NOMO-1 treated with DMSO at 0.1 percent for 48 hours (cell line): ENCODE results near the gene BRINP2.

ENCODE experiments used
- DNase-seq: peaks from one replicate; lab custom pipeline; 2025; ENCODE audit not compliant: unreplicated experiment; lab: John Stamatoyannopoulos, UW

BRINP2 gene

DNA sequence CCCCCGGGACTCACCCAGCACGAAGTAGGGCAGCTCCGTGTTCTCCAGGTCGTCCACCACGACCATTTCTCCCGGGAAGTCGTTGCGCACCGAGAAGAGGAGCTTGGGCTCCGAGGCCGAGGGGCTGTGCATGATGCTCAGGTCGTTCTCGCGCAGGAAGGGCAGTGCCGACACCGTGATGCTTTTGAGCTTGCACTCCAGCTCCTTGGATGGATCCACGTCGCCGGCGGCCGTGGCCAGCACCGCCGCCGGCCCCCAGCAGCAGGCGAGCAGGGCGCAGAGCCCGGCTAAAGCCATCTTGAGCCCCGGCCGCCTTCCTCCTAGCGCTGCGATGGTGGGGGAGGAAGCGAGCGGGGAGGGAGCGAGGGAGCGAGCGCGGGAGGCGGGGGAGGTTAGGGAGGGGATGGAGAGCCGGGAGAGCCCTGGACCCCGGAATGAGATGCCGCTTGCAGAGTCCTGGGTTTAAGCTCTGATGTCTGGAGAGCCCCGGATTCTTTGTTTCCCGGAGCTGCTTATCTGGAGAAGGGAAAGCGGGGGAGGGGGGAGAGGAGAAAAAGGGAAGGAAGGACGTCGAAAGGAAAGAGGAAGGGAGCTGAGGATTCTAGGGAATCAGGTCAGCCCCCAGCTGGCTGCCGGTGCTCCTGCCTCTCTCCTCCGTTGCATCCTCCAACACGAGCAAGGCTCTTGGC is 6.2 kb upstream of the BRINP2 start, which contains the start of gene ASTN1:
TSS of gene ASTN1 (minus strand) at position 333 of the 689 bp plus-strand sequence. CDS start at position 297, 36 bp downstream.
- DNase-seq, result no peak

DNA sequence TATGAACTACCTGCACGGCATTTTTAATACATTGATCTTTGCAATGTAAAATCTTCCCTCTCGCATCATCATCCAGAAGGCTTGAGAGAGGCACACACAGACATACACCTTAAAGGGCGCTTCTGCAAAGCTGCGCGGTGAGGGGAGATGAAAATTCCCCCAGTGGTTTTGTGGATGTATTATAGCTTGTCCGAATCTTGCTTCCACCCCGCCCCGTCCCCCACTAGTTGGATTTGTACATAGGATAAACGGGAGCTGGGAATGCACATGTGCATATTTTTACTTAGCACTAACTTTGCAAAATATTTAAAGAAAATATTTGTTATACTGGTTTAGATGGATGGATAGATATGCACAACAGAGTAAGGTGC is 5.7 kb upstream of the BRINP2 start:
- no peak for DNase-seq

DNA sequence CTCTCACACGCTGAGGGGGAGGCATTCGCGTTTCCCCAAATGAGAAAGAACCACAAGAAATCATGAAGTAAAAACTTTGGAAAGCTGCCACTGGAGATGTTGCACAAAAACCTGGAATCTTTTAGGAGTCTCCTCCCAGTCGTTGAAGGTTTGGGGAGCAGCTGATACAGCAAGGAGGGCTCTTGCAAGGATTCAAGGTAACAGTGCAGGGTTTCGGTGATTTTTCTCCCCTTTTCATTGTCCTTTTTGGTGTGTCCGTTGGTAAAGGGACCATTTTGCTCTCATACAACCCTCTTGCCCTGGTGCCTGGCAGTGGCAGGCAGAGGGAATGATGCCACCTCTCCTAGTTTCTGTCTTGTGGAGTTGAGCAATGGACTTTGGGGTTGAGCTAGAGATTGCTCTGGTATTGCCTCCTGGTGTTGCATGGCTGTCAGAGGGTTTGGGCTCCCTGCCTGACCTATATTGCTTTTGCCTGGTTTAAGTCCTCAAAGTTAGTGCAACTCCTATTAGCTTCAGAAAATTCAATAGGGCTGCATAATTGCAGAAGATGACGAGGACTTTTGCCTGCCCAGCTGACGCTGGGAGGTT is 872 bp downstream of the BRINP2 start:
- DNase-seq, result no peak

DNA sequence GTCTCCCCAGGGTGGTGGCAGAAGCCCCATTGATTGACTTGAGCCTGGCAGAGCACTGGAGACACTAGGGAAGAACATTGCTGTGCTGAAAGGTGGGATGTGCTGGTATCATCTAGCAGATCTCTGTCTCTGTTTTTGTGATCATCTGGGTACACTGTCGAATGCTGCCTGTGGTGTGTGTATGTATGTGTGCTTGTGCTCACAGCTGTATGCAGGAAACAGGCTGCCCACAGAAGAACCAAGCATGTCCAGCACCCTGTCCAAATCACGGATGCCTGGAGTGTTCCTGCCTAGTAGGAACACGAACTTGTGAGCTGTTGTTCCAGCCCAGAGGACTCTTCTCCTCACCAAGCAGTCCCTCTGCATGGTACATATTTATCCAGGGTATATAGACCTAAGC is 1.5 kb downstream of the BRINP2 start:
- DNase-seq, result no peak

DNA sequence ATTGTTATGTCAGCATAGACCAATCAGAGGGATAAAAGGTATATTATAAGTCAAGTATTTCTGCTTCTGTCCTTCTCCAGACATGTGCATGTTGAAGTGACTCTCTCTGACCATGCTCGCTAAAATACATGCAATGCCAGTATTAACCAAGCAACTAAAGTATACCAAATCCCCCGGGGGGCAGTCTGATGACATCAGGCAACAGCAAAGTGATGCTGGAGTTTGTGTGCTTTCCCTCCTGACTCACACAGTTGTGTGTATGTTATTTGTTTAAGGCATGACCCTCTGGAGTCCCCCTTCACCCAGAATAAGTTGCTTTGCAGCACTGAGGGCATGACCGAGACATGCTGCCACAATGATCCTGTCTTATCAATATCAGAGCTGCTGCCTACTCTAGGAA is 2.1 kb downstream of the BRINP2 start:
- no peak for DNase-seq

DNA sequence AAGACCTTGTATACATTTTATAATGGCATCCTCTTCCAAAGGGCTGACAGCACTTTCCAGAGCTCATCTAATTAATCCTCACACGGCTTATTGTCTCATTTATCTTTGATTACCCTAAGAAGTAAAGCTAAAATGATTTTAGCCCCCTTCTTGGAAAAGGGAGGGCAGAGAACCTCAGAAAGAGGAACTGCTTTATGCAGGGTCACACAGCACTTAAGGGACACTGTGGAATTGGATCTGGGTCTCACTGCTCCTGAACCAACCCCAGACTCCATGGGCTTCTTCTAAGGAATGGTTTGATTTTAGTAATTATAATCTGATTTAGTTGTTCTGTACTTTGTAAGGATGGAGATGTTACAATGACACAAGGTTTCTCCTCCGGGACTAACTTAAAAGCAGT is 3.2 kb downstream of the BRINP2 start:
- no peak for DNase-seq

DNA sequence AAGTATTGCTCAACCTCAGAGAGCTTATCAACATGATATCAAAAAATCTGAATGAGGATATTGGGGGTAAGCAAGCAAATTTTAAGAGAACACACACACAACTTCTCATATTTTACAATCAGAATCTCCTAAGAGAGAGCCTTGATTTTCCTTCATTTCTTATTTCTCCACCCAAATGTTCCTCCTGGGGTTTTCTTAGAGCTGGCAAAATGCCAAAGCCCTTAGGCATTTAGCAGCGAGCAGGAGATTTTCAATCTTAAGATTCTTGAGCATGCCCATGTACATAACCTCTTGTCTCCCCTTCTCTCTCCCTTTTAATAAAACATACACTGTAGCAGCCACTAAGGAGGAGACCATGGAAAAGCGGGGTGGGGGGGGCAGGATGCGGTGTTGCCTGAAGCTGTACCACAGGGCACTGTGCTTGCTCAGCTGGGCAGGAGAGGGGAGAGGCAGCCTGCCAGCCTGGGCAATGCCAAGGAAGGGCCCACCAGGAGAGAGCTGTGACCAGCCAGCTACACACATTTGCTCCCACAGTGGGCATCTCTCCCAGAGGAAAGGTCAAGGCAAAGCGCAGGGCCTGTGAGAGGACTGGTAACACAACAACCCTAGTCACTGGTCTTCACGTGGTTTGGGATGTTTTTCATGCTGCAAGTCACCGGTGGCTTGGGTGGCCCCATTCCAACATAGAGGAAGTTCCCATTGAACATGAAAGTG is 4.3 kb downstream of the BRINP2 start:
- DNase-seq, result no peak

DNA sequence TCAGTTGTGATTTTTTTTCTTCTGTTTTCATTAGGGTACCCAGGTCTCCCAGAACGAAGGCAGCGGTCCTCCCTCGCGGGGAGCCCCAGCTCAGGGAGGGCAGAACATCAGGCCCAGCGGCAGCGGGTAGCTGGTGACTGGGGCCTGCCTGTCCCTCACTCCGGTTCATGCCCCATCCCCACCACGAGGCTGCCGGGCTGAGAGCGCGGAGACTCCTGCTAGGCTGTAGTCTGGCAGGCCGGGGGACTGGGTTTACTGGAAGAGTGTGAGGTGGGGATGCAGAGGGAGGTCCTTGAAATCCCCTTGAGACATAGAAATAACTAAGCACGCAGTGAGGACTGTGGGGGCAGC is 10.5 kb downstream of the BRINP2 start:
- DNase-seq, result no peak

DNA sequence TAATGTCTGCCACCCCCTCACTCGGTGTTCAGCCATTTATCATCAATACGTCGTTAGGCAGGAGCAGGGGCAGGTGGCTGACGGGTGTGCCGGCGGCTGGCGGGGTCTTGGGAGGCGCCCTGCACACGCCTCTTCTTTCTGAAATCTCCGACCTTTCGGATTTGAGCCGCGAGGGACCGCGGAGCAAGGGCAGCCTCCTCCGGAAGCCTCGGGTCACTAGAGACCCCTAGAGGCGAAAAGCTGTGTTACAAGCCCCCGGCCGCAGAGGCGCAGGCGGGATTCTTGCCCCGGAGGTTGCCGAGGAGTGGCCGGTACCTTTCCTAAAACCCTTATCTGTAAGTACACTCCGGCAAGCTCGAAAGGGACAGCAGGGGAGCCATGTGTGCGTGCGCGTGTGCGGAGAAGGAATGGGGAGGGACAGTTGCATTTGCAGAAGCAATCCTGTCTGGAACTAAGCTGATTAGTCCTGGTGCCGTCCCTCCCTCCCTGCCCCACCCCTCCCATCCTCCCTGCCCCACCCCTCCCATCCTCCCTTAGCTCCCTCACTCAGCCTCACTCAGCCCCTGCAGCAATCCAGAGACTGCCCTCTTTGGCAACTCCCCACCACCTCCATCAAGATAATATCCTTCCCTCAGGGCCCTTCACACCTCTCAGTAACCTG is 11.0 kb downstream of the BRINP2 start:
- peak; percentile 39 for DNase-seq

DNA sequence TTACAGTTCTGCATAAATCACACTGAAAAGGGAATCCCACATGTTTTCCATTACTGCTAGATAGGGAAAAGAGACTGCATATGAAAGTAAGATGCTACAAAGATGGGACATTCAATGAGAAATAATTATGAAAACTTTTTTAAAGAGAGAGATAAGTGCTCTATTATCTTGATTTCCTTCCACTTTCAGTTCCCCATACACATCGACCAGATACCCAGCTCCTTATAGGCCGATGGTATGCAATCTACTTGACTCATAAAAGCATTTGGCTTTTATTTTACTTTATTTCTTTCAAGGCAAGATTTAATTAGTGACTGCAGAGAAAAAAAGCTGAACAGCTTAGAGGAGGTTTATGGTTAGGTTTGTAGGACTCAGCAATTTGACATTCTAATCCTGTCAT is 13.1 kb downstream of the BRINP2 start:
- DNase-seq, result peak; percentile 67

DNA sequence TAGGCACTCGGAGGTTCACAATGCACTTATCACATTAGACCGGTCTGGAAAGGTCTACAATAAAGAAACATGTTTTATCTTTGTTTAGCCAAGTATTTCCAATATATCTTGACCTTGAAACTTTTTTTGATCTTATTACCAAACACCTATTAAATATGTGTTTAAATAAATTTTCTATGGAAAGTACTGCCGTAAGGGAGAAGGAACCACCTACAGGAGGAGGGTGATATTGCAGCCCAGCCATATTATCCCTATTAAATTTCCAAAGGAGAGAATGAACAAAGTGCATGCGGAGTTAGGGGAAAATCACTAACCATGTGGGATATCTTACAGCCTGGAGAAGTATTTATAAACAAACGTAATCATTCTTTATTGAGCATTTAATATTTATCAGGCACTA is 14.5 kb downstream of the BRINP2 start:
- DNase-seq, result no peak

DNA sequence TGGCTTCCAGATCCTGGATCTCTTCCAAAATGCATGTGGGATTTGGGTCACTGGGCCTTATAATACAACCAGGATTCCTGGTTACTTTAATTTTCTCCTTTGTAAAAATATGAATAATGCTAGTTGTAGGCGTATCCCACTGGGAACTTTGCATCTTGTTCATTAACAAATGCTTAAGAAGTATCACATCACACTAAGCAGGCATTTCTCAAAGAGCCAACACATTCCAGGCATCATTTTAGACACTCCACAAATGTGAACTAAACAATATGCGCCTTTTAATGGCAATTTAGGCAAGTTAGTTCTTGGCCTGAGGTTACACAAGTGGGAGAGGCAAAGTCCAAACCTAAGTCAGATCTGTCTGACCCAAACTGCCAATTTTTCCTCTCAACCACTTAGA is 15.9 kb downstream of the BRINP2 start:
- no peak for DNase-seq

DNA sequence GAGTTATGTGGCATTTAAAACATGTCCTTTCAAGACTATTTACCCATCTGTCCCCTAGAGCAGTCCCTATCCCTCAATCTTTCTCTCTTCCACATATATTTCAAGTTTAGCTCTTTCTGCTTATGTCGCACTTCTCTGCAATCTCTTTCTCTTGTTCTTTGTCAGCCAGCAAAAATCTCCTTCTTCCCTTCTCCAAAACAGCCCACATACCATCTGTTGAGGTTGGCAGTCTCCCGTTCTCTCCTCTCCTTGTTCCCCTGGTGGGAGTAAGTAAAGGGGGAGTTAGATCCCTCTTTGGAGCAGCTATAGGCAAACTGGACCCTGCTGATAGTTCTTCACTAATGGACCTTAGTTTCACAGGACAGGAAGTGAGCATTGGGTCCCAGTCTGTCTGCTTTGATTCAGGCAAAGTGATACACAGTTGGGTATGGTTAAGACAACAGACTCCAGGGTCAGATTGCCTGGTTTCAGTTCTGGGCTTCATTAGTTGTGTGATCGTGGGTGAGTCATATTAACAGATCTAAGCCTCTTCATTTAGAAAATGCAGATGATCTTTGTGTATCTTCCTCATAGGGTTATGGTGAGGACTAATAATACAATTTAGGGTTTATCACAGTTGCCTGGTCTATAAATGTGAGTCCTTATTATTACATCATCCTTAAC is 19.7 kb downstream of the BRINP2 start:
- no peak for DNase-seq

DNA sequence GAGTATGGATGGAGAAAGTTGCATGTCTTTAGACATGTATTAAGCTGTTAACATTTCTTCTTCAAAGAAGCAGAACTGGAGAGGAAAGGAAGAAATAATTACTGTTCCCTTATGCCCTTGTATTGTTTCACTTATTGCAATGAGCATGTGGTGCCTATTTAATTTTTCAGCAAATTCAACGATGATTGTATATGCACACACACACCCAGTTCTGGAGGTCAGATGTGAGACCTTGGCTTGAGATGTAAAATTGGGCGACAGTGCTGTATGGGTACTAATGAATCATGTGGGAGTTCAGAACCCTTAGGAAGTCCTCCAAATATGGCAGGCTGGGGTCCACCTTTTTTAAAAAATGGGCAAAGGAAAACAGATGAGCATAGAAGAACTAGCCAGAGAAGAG is 27.5 kb downstream of the BRINP2 start:
- no peak for DNase-seq

DNA sequence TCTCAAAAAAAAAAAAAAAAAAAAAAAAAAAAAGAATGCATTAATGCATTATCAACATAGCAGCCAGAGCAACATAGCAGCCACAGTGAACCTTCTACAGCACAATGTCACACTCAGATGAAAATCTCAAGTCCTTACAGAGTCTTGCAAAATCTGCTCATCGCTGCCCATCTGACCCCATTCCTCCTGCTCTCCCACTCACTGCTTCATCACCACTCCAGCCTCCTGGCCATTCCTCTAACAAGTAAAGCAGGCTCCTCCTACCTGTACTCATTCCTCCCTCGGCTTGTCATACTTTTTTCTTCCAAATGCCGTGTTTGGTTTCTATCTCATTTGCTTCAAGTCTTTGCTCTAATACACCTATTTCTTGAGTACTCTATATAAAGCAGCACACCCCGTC is 29.5 kb downstream of the BRINP2 start:
- no peak for DNase-seq

DNA sequence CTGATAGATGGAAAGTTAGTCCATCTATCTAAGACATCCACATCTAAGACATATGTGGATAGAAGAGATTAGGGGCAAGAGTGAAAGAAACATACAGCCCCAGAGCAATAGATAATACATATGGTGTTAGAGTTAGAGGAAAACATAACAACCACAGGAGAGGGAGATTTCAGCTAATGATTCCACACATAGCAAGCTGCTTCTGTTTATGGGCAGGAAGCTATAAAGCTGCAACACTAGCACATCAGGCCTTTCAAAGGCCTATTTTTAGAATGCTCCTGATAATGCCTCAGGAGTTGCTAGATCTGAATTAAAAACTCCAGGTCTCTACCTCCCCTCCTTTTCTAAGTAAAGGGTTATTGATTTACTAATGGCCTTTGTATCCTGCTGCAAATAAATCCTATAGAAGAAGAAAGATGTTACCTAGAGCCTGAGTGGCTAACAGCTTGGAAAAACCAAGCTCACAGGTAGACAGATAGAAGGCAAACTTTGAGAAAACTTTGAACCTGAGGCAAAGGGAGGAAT is 36.1 kb downstream of the BRINP2 start:
- no peak for DNase-seq

DNA sequence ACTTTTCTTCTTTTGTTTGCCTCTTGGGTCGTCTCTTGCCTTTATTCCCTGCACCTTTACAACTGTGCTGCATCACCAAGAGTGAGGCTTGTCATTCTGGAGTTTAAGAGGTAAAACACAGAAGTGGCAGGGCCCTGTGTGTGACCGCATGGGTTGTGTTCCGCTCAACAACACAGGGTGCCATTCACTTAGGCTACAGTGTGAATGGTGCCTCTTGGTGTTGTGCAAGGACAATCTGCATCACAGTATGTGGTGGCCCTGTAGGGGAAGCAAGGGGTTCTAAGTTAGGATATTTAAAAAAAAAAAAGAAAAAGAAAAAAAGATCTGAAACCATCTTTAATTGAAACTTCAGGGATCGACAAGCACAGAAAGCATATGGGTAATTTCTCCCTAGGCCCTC is 38.2 kb downstream of the BRINP2 start:
- no peak for DNase-seq

DNA sequence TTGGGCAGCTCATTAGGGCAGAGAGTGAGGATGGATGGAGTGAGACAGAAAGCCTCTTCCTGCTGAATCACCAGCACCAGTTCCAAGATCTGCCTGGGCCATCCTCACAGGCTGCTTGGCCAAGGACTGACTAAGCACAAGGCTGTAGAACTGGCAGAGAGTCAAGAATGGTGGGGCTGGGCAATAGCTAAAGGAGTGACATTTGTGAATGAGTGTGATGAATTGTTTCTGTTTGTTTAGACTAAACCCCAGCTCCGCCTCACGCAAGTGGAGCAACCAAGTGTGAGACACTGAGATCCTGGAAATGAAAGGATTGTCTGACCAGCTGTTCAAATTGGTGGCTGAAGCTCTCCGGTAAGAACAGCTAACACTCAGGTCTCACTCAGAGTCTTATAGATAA is 38.6 kb downstream of the BRINP2 start:
- no peak for DNase-seq

DNA sequence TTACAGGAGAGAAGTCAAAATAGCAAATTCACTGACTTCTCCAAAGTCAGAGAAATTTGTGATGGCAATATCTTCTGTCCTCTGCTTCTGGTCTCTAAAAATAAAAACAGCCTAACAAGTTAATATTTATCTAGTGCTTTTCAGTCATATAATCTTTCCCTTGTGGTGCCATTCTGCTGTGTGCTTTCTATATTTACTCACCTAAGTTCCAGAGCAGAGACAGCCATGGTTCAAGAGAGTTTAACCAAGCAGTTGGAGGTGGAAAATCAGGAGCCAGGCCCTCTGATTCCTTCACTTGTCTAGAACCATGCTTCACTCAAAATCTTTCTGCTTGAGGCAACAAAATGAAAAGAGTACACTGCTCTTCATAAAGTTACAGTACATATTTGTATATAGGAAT is 39.3 kb downstream of the BRINP2 start:
- no peak for DNase-seq

DNA sequence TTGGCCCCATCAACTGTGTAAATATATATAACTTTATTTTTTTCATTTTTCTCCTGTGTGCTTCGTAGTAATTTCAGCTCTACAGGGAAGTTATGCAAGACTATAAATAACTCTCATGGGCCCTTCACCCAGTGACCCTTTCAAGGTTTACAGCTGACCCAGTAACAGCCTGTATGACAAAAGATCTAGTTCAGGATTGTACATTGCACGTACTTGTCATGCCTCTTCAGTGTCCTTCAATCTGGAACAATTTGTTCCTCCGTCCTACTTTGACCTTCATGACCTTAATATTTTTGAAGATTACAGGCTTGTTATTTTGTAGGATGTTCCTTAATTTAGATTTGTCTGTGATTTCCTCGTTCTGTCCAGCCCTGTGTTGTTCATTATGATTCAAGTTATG is 40.5 kb downstream of the BRINP2 start:
- DNase-seq, result no peak

DNA sequence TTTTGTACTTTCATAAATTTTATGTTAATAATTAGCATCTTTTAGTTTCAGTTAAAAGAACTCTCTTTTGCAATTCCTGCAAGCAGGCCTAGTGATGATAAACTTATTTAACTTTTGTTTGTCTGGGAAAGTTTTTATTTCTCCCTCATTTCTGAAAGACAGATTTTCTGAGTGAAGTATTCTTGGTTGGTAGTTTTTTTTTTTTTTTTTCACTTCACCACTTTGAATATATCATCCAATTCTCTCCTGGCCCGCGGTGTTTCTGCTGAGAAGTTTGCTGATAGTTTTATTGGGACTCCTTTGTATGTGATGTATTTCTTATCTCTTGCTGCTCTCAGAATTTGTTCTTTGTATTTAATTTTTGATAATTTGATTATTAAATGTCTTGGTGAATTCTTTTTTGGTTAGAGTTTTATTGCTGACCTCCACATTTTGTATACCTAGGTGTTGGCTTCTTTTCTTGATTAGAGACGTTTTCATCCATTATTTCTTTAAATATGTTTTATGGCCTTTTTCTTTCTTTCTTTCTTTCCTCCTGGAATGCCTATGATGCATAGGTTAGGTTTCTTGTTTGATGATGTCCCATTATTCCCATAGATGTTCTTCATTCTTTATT is 45.9 kb downstream of the BRINP2 start:
- no peak for DNase-seq
